K562 (cell line): ENCODE data around the gene PRKCB. TPM values are rescaled to one million over a fixed set of nuclear protein-coding genes. Genes with fewer than 3 reads are reported as not detected.

ENCODE experiments used
- ATF3 ChIP-seq, 2 experiments: fragments of 450-650 bp in 1 of 2; sonication (generic) in 1 of 2; formaldehyde crosslinking in 1 of 2; IDR thresholded peaks in 1 of 2; conservative IDR thresholded peaks in 1 of 2; 2 replicates each; pipeline versions ENCODE4 v1.6.1 to v1.8.1; 2016 to 2023; ENCODE audit warnings: mild to moderate bottlenecking in 2 of 2, moderate library complexity in 2 of 2, inconsistent platforms in 1 of 2, missing genetic modification reagents in 1 of 2
- CEBPB ChIP-seq: fragments of 450-650 bp; IDR thresholded peaks from 2 replicates; pipeline ENCODE4 v1.6.1; 2016; ENCODE audit warnings: missing genetic modification characterization, missing compliant biosample characterization
- CHD1 ChIP-seq: fragments of 200-600 bp; sonication (generic); IDR thresholded peaks from one replicate; pipeline ENCODE4 v1.6.1; 2012; ENCODE audit warnings: mild to moderate bottlenecking, moderate library complexity, low read length, inconsistent platforms
- DDX20 ChIP-seq: fragments of 450-650 bp; IDR thresholded peaks from 2 replicates; pipeline ENCODE4 v1.6.1; 2016; ENCODE audit warnings: missing genetic modification characterization, low read depth, mild to moderate bottlenecking, missing compliant biosample characterization, moderate library complexity
- HMGN3 ChIP-seq: IDR thresholded peaks from 2 replicates; pipeline ENCODE4 v1.6.1; 2011; ENCODE audit warnings: borderline replicate concordance, low read depth, mild to moderate bottlenecking, mixed read lengths, low read length; ENCODE audit not compliant: insufficient read length; ENCODE audit errors: extremely low read depth
- NKRF ChIP-seq: fragments of 450-650 bp; IDR thresholded peaks from 2 replicates; pipeline ENCODE4 v1.6.1; 2016; ENCODE audit warnings: borderline replicate concordance
- PHF20 ChIP-seq: fragments of 450-650 bp; IDR thresholded peaks from 2 replicates; pipeline ENCODE4 v1.6.1; 2018; ENCODE audit not compliant: partially characterized antibody
- SMAD2 ChIP-seq: fragments of 150-350 bp; IDR thresholded peaks from 2 replicates; pipeline ENCODE4 v1.6.1; 2014; ENCODE audit warnings: low read depth, mild to moderate bottlenecking, low read length
- THAP7 ChIP-seq: fragments of 250-450 bp; sonication (Bioruptor Pico); IDR thresholded peaks from 2 replicates; pipeline ENCODE4 v1.5.0; 2021
- ZBTB40 ChIP-seq, 2 experiments: fragments of 450-650 bp in 1 of 2; sonication (generic) in 1 of 2; formaldehyde crosslinking in 1 of 2; IDR thresholded peaks; 2 replicates each; pipeline versions ENCODE4 v1.7.1 to v1.9.0; 2016 to 2022; ENCODE audit warnings: inconsistent platforms in 1 of 2, mild to moderate bottlenecking in 1 of 2, missing genetic modification reagents in 1 of 2
- ZNF165 ChIP-seq: fragments of 250-450 bp; sonication (Bioruptor Pico); IDR thresholded peaks from 2 replicates; pipeline ENCODE4 v1.4.0; 2020; ENCODE audit warnings: borderline replicate concordance
- ZNF175 ChIP-seq: fragments of 200-800 bp; sonication (Bioruptor generic); IDR thresholded peaks from 2 replicates; pipeline ENCODE4 v1.6.1; 2016; ENCODE audit warnings: low read depth, mild to moderate bottlenecking, missing genetic modification characterization, missing compliant biosample characterization
- polyA plus RNA-seq, 8 experiments: library from polyadenylated mRNA; depleted of rRNA in 4 of 8; stranded (reverse) in 5 of 8; unstranded in 3 of 8; fragments of >200 nt; fragmentation: Nextera tagmentation in 2 of 8; fragmentation: Illumina TruSeq in 1 of 8; extraction: Ambion mirVana in 2 of 8; extraction: Trizol in 1 of 8; gene quantifications; 2 replicates each; pipeline versions ENCODE4 v1.2.1 to v1.2.3, GENCODE V29; 2011 to 2014; ENCODE audit warnings: inconsistent platforms in 1 of 8, missing spikeins in 1 of 8
- total RNA-seq, 7 experiments: library from RNA; depleted of rRNA in 6 of 7; stranded (reverse); fragments of >200 nt in 6 of 7; fragmentation: Illumina TruSeq in 2 of 7; extraction: Trizol in 2 of 7; gene quantifications; 2 replicates each; pipeline versions ENCODE4 v1.2.1 to v1.2.3, GENCODE V29; 2011 to 2021; ENCODE audit warnings: low replicate concordance in 1 of 7

Gene PRKCB
- total and polyA plus RNA-seq, 9 of the 15 experiments (the other 6 are each of a cell fraction or from before 2014, with no cell fraction given), result 49.9 to 276 (median 148) TPM

- TF ChIP-seq ZBTB40 (IDR thresholded peaks at IDR 0.05) (no peak), ZBTB40 (CRISPR knock-in tag; IDR thresholded peaks at IDR 0.05) (no peak), CHD1 (no peak), DDX20 (tag) (no peak), SMAD2 (no peak), PHF20 (no peak), ZNF175 (CRISPR knock-in tag) (no peak), ATF3 (IDR thresholded peaks at IDR 0.05) (no peak), ATF3 (CRISPR knock-in tag; conservative IDR thresholded peaks at IDR 0.05) (no peak), NKRF (no peak), THAP7 (no peak), HMGN3 (peak; percentile 73), ZNF165 (CRISPR knock-in tag) (no peak), CEBPB (tag) (no peak)
Observed at GRCh38 chr16:23835390-23836077, at the start of gene PRKCB (continued).
